ENCODE data around the gene PRKCA.

DNA sequence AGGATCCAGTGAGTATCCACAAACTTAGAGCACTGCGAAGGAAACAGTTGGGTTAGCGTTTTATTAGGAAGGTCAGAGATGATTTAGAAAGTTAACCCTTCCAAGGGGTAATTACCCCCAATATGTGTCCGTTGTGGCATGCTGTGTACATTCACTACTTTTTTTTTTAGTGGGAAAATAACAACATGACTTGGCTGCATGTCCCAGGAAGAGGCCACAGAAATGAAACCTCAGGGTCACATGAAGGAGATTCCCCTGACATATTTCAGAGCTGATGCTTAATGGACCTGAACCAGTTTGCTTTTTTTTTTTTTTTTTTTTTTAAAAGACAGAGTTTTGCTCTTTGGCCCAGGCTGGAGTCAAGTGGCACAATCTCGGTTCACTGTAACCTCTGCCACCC lies 167.5 kb downstream of the PRKCA start:
- TF ChIP-seq, protein P1, sequence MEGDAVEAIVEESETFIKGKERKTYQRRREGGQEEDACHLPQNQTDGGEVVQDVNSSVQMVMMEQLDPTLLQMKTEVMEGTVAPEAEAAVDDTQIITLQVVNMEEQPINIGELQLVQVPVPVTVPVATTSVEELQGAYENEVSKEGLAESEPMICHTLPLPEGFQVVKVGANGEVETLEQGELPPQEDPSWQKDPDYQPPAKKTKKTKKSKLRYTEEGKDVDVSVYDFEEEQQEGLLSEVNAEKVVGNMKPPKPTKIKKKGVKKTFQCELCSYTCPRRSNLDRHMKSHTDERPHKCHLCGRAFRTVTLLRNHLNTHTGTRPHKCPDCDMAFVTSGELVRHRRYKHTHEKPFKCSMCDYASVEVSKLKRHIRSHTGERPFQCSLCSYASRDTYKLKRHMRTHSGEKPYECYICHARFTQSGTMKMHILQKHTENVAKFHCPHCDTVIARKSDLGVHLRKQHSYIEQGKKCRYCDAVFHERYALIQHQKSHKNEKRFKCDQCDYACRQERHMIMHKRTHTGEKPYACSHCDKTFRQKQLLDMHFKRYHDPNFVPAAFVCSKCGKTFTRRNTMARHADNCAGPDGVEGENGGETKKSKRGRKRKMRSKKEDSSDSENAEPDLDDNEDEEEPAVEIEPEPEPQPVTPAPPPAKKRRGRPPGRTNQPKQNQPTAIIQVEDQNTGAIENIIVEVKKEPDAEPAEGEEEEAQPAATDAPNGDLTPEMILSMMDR (IDR thresholded peaks at IDR 0.05; ENCODE audit: insufficient read depth, low read length), result no peak
- TF ChIP-seq, protein P2, sequence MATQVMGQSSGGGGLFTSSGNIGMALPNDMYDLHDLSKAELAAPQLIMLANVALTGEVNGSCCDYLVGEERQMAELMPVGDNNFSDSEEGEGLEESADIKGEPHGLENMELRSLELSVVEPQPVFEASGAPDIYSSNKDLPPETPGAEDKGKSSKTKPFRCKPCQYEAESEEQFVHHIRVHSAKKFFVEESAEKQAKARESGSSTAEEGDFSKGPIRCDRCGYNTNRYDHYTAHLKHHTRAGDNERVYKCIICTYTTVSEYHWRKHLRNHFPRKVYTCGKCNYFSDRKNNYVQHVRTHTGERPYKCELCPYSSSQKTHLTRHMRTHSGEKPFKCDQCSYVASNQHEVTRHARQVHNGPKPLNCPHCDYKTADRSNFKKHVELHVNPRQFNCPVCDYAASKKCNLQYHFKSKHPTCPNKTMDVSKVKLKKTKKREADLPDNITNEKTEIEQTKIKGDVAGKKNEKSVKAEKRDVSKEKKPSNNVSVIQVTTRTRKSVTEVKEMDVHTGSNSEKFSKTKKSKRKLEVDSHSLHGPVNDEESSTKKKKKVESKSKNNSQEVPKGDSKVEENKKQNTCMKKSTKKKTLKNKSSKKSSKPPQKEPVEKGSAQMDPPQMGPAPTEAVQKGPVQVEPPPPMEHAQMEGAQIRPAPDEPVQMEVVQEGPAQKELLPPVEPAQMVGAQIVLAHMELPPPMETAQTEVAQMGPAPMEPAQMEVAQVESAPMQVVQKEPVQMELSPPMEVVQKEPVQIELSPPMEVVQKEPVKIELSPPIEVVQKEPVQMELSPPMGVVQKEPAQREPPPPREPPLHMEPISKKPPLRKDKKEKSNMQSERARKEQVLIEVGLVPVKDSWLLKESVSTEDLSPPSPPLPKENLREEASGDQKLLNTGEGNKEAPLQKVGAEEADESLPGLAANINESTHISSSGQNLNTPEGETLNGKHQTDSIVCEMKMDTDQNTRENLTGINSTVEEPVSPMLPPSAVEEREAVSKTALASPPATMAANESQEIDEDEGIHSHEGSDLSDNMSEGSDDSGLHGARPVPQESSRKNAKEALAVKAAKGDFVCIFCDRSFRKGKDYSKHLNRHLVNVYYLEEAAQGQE (IDR thresholded peaks at IDR 0.05; ENCODE audit: insufficient replicate concordance, low read depth), result no peak
- TF ChIP-seq SPI1 (IDR thresholded peaks at IDR 0.05; ENCODE audit: borderline replicate concordance, low read depth) (no peak), GABPA (IDR thresholded peaks at IDR 0.05; ENCODE audit: low read depth) (no peak), POLR2AphosphoS5 (IDR thresholded peaks at IDR 0.05; ENCODE audit: low read depth) (no peak)

All from HL-60 (cell line).